Thymus (tissue), 11 donors: ENCODE measurements around the gene HLA-DOB. TPM values are rescaled to one million over a fixed set of nuclear protein-coding genes. Genes with fewer than 3 reads are reported as not detected.
"Not testable (repeated sequence)": the region's sequence is repeated elsewhere in the genome, so short reads cannot be mapped to it uniquely, and the experiment has no call there.

Experiments used
- DNase-seq, 9 donors: peaks; one replicate each; pipeline ENCODE4 v3.0.0-alpha.2; 2013; ENCODE audit warnings: low spot score in 9 of 9, low read depth in 6 of 9, missing footprints in 1 of 9
- H3K27ac ChIP-seq, 2 donors: one replicate each; pipeline ENCODE4 v1.5.1; 2013; ENCODE audit warnings: control low read depth in 1 of 2, low read depth in 1 of 2, low read length in 1 of 2, mild to moderate bottlenecking in 1 of 2, moderate library complexity in 1 of 2
- H3K27me3 ChIP-seq, 2 donors: one replicate each; pipeline ENCODE4 v1.5.1; 2013; ENCODE audit warnings: low read length in 1 of 2; ENCODE audit not compliant: control insufficient read depth in 2 of 2, insufficient read depth in 1 of 2
- H3K36me3 ChIP-seq, 2 donors: one replicate each; pipeline ENCODE4 v1.5.1; 2013; ENCODE audit warnings: low read length in 1 of 2, mild to moderate bottlenecking in 1 of 2, moderate library complexity in 1 of 2; ENCODE audit not compliant: control insufficient read depth in 2 of 2, insufficient read depth in 2 of 2
- H3K4me1 ChIP-seq, 2 donors: one replicate each; pipeline ENCODE4 v1.5.1; 2013; ENCODE audit warnings: low read length in 2 of 2; ENCODE audit not compliant: control insufficient read depth in 2 of 2, insufficient read depth in 2 of 2
- H3K4me3 ChIP-seq, 2 donors: one replicate each; pipeline ENCODE4 v1.5.1; 2013; ENCODE audit warnings: low read length in 2 of 2, control low read depth in 1 of 2, mild to moderate bottlenecking in 1 of 2
- H3K9me3 ChIP-seq, 2 donors: one replicate each; pipeline ENCODE4 v1.5.1; 2013; ENCODE audit warnings: low read length in 1 of 2, mild to moderate bottlenecking in 1 of 2; ENCODE audit not compliant: control insufficient read depth in 2 of 2, insufficient read depth in 1 of 2
- WGBS: extraction: QIAGEN DNeasy Blood & Tissue Kit; methylation state at CpG from one replicate; pipeline ENCODE4 v1.1.7; 2013; 5-methylcytosine and 5-hydroxymethylcytosine counted together
- polyA plus RNA-seq: library from polyadenylated mRNA; stranded (reverse); fragments of 200-250 nt; gene quantifications from one replicate; pipeline ENCODE4 v1.2.3, GENCODE V29; 2013
- total RNA-seq: library from RNA; stranded (reverse); fragments of 120-200 nt; gene quantifications from one replicate; pipeline ENCODE4 v1.2.4, GENCODE V29; 2013
- donor health status: healthy.

HLA-DOB gene
- total and polyA plus RNA-seq, 2 donors, result 18.8 to 40.1 TPM

GRCh38 chr6:32782923-32783322, 33.9 kb downstream of the HLA-DOB start:
- not testable (repeated sequence) for H3K36me3 ChIP-seq, H3K4me1 ChIP-seq, H3K27me3 ChIP-seq, DNase-seq, H3K4me3 ChIP-seq, H3K27ac ChIP-seq, H3K9me3 ChIP-seq

- no peaks in the 10 kb centered on the region for H3K27me3 ChIP-seq
- no peaks in the 10 kb centered on the region for H3K4me1 ChIP-seq
- H3K36me3 ChIP-seq, result no peaks in the 10 kb centered on the region
- no peak for DNase-seq
- no peak overlapping the region for H3K4me3 ChIP-seq
- no peaks in the 10 kb centered on the region for H3K9me3 ChIP-seq
- H3K27ac ChIP-seq, result no peak overlapping the region
Measured at GRCh38 chr6:32779036-32779435, 37.8 kb downstream of the HLA-DOB start.

GRCh38 chr6:32775071-32775470, 41.7 kb downstream of the HLA-DOB start:
- Histone ChIP-seq H3K36me3 (no peaks in the 10 kb centered on the region), H3K27ac (no peak overlapping the region), H3K9me3 (no peaks in the 10 kb centered on the region), H3K27me3 (no peaks in the 10 kb centered on the region), H3K4me3 (no peak overlapping the region), H3K4me1 (no peaks in the 10 kb centered on the region)
- WGBS, result 80% methylated on average over 1 of the region's 1 CpG
- DNase-seq, result no peak

- H3K27ac ChIP-seq, result no peak overlapping the region
- WGBS, result 85% methylated on average over 1 of the region's 1 CpG
- DNase-seq, result no peak
Measured at GRCh38 chr6:32774426-32774825, 42.4 kb downstream of the HLA-DOB start.

GRCh38 chr6:32772656-32773055, 44.1 kb downstream of the HLA-DOB start:
- no peak overlapping the region for H3K27ac ChIP-seq
- WGBS, result 5% methylated on average over 1 of the region's 1 CpG
- no peaks in the 10 kb centered on the region for H3K9me3 ChIP-seq
- DNase-seq, result no peak
- H3K36me3 ChIP-seq, result no peaks in the 10 kb centered on the region
- H3K4me1 ChIP-seq, result no peaks in the 10 kb centered on the region
- peaks cover 0 to 4% of the 10 kb centered on the region in 2 donors for H3K27me3 ChIP-seq
- no peak overlapping the region for H3K4me3 ChIP-seq

More at GRCh38 chr6:32774426-32774825, 42.4 kb downstream of the HLA-DOB start:
- peaks cover 0 to 2% of the 10 kb centered on the region in 2 donors for H3K27me3 ChIP-seq
- no peak overlapping the region for H3K4me3 ChIP-seq
- no peaks in the 10 kb centered on the region for H3K4me1 ChIP-seq
- no peaks in the 10 kb centered on the region for H3K9me3 ChIP-seq
- H3K36me3 ChIP-seq, result no peaks in the 10 kb centered on the region

- Histone ChIP-seq H3K4me3 (no peak overlapping the region), H3K27me3 (peaks cover 2 to 25% of the 10 kb centered on the region in 2 donors)
Measured at GRCh38 chr6:32764048-32764447, 52.8 kb downstream of the HLA-DOB start.

GRCh38 chr6:32763421-32763820, 53.4 kb downstream of the HLA-DOB start, which contains the start of gene HLA-DQB2:
HLA-DQB2 (minus strand) TSS chr6:32763532; CDS start chr6:32763470, 62 bp downstream.
- peaks cover 2 to 27% of the 10 kb centered on the region in 2 donors for H3K27me3 ChIP-seq
- no peak within 1 kb of the TSS for H3K27ac ChIP-seq
- peak in 2 of 9 donors; percentile 4 to 6 for DNase-seq
- no peak within 1 kb of the TSS for H3K4me3 ChIP-seq
- WGBS, result 72% methylated on average over 4 of the region's 4 CpGs
- H3K4me1 ChIP-seq, result no peaks in the 10 kb centered on the region
- H3K9me3 ChIP-seq, result no peaks in the 10 kb centered on the region
- H3K36me3 ChIP-seq, result no peaks in the 10 kb centered on the region

More at GRCh38 chr6:32764048-32764447, 52.8 kb downstream of the HLA-DOB start:
- WGBS, result 78% methylated on average over 1 of the region's 1 CpG
- Histone ChIP-seq H3K4me1 (no peaks in the 10 kb centered on the region), H3K36me3 (no peaks in the 10 kb centered on the region), H3K9me3 (no peaks in the 10 kb centered on the region), H3K27ac (no peak overlapping the region)
- DNase-seq, result no peak

Other genes with a start within 250 kb of the HLA-DOB start
- gene HLA-DRB1, start 227.2 kb downstream of the HLA-DOB start, total RNA-seq, result 501 TPM
- gene HLA-DRB1, start 227.2 kb downstream of the HLA-DOB start, polyA plus RNA-seq, result 685 TPM
- 352 TPM for gene HLA-DQA1, start 179.6 kb downstream of the HLA-DOB start, total RNA-seq
- 358 TPM for gene HLA-DQA1, start 179.6 kb downstream of the HLA-DOB start, polyA plus RNA-seq
- 336 TPM for gene HLA-DQB1, start 150.3 kb downstream of the HLA-DOB start, total RNA-seq
- 458 TPM for gene HLA-DQB1, start 150.3 kb downstream of the HLA-DOB start, polyA plus RNA-seq
- 45.0 TPM for gene HLA-DQA2, start 75.6 kb downstream of the HLA-DOB start, total RNA-seq
- 3.7 TPM for gene HLA-DQA2, start 75.6 kb downstream of the HLA-DOB start, polyA plus RNA-seq
- gene HLA-DQB2, start 53.5 kb downstream of the HLA-DOB start, total RNA-seq, result 17.5 TPM
- 12.2 TPM for gene HLA-DQB2, start 53.5 kb downstream of the HLA-DOB start, polyA plus RNA-seq
- 29.7 TPM for gene TAP2, start 21.7 kb upstream of the HLA-DOB start, total RNA-seq
- 39.8 TPM for gene TAP2, start 21.7 kb upstream of the HLA-DOB start, polyA plus RNA-seq
- gene PSMB8, start 27.0 kb upstream of the HLA-DOB start, total RNA-seq, result 162 TPM
- gene PSMB8, start 27.0 kb upstream of the HLA-DOB start, polyA plus RNA-seq, result 177 TPM
- 107 TPM for gene TAP1, start 36.7 kb upstream of the HLA-DOB start, total RNA-seq
- 155 TPM for gene TAP1, start 36.7 kb upstream of the HLA-DOB start, polyA plus RNA-seq
- 159 TPM for gene PSMB9, start 37.2 kb upstream of the HLA-DOB start, total RNA-seq
- 143 TPM for gene PSMB9, start 37.2 kb upstream of the HLA-DOB start, polyA plus RNA-seq
- 110 TPM for gene HLA-DMB, start 124.0 kb upstream of the HLA-DOB start, total RNA-seq
- 71.0 TPM for gene HLA-DMB, start 124.0 kb upstream of the HLA-DOB start, polyA plus RNA-seq
- 85.0 TPM for gene HLA-DMA, start 136.1 kb upstream of the HLA-DOB start, total RNA-seq
- 161 TPM for gene HLA-DMA, start 136.1 kb upstream of the HLA-DOB start, polyA plus RNA-seq
- gene BRD2, start 151.6 kb upstream of the HLA-DOB start, total RNA-seq, result 113 TPM
- gene BRD2, start 151.6 kb upstream of the HLA-DOB start, polyA plus RNA-seq, result 119 TPM
- 38.8 TPM for gene HLA-DOA, start 192.6 kb upstream of the HLA-DOB start, total RNA-seq
- gene HLA-DOA, start 192.6 kb upstream of the HLA-DOB start, polyA plus RNA-seq, result 27.9 TPM